Stimulated activated CD4-positive, alpha-beta T cell treated with anti-CD3 and anti-CD28 coated beads, Interleukin-4, amount 100 ng/mL, for 24 hours (primary cell): ENCODE measurements around the gene PML.
"Not testable (repeated sequence)": the region's sequence is repeated elsewhere in the genome, so short reads cannot be mapped to it uniquely, and the experiment has no call there.

ENCODE experiments used
- DNase-seq: peaks from one replicate; pipeline ENCODE4 v3.0.0-alpha.2; 2020

The PML gene

DNA sequence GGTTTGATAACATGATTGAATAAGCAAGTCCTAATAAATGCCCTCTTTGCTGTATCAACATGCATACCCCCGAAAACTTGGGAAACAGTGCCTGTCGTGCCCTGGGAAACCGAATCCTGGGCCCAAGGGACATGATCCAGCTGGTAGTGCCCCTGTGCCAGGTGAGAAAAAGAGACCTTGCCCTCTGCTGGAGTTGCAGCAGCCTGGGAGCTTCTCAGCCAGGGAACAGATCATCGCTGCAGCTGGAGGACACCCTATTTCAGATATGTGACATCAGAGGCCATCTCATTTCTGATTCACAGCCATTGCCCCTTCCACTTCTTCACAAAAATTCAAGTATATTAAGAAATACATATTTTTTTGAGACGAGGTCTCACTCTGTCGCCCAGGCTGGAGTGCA lies 34.7 kb upstream of the PML start:
- no peak for DNase-seq

DNA sequence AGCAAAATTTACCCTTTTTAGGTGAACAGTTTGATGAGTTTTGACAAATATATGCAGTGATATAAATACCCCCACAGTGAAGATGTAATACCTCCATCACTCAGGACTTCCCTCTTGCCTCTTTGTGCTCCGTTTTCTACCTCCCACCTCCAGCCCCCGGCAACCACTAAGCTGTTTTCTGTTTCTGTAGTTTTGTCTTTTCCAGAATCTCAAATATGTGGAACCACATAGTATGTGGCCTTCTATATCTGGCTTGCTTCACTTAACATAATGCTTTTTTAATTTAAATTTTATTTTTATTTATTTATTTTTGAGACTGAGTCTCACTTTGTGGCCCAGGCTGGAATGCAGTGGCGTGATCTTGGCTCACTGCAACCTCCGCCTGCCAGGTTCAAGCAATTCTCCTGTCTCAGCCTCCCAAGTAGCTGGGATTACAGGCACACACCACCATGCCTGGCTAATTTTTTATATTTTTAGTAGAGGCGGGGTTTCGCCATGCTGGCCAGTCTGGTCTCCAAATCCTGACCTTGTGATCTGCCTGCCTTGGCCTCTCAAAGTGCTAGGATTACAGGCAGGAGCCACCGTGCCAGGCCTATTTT lies 33.9 kb upstream of the PML start:
- not testable (repeated sequence) for DNase-seq

DNA sequence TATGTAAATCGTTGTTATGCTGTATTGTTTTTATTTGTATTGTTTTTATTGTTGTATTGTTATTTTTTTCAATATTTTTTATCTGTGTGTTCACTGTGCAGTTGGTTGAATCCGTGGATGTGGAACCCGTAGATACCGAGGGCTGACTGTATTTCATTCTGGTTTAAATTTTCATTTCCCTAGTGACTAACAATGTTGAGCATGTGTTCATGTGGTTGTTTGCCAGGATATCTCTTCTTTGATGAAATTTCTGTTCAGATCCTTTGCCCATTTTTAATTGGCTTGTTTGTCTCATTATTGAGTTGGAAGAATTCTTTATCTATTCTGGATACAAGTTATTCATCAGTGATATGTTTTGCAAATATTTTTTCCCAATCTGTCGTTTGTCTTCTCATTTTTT lies 32.1 kb upstream of the PML start:
- DNase-seq = no peak

DNA sequence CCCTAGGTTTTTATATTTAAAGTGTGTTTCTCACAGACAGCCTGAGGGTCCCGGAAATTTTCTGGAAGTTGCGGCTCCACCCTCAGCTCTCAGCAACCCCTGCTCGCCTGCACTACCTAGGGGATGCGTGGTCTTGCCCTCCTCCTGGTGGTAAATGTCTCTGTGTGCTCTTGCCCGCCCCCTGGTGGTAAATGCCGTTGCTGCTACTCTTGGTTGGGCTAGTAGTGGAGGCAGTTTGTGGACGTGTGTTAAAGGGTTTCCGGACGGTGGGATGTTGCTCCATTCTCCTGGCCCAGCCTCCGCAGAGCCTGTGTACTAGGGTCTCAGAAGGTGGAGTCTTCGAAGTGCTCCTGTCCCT lies 29.8 kb upstream of the PML start:
- peak; percentile 88 for DNase-seq

DNA sequence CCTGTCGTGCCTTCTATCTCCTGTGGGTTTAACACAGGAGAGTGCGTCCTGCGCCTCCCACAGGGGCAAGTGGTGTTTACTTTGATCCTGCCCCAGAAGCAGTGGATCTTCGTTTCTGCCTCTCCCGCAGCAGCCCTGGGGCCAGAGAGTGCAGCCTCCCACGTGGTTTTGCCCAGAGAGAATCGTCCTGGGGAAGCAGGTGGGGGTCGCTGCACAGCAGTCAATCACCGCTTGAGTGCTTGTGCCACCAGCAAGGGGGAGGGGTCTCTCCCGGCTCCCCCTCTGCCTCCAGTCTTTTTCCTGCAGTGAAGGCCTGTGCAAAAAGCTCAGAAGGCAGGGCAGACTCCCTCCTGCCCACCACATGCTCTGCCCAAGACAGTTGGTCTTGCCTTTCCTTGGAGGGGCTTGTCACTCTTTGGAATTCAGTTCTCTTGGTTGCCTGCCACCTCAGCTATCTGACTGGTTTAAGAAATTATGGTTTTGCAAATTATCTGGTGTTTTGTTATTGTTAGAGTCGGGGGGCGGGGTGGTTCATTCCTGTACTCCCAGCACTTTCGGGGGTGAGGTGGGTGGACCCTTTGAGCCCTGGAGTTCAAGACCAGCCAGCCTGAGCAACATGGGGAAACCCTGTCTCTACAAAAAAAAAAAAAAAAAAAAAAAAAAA lies 29.3 kb upstream of the PML start:
- DNase-seq = peak; percentile 74

DNA sequence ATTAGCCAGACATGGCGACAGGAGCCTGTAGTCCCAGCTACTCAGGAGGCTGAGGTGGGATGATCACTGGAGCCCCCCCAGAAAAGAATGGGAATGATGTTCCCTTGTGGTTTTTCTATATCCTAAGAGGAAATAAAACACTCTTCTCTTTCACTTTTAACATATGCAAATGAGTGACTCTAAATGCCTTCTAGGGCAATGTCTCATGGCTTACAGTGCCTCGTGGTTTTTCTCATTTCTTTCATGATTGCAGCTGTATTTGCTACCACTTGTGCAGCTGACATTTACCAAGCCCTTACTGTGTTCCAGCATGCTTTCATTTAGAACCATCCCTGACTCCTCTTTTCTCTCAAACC lies 28.8 kb upstream of the PML start:
- peak; percentile 42 for DNase-seq

DNA sequence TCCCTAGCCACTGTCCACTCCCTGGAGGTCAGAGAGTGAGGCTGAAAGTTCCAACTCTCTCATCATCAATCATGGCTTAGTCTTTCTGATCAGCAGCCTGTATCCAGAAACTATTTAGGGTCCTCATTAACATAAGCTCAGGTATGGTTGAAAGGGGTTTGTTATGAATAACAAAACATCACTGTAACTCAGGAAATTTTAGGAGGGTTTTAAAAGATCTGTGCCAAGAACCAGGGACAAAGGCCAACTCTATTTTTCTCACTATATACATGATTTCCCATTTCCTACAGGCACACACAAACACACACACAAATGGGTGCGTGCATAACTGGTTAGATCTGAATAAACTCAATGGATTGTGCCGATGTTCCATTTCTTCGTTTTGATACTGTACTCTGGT lies 26.1 kb upstream of the PML start:
- no peak for DNase-seq

DNA sequence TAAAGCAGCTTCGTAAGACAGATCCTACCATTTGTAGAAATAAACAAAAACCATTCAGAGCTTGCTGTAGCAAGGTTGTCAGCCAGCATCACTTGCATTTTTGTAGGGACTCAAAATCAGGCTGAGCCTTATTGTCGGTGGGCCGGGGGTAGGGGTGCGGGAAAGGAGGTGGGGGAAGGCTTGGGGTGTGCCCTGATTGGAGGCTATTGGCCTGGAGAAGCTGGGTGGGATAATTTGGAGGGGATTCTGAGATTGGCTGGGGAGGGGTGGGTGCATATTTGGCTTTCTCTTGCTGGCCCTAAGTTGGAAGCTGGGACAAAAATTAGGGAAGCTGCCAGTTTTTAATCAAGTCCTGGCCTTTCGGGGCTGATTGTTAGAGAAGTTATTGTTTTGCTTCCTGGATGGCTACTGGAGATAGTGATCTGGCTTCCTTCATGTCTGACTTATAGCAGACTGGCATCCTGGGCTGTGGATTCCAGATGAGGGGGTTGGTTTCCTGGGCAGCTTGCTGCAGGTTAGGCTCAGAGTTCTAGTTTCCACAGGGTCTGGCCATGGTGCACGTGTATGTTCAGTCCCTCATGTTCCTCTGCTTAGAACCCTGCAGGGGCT lies 25.3 kb upstream of the PML start:
- no peak for DNase-seq

DNA sequence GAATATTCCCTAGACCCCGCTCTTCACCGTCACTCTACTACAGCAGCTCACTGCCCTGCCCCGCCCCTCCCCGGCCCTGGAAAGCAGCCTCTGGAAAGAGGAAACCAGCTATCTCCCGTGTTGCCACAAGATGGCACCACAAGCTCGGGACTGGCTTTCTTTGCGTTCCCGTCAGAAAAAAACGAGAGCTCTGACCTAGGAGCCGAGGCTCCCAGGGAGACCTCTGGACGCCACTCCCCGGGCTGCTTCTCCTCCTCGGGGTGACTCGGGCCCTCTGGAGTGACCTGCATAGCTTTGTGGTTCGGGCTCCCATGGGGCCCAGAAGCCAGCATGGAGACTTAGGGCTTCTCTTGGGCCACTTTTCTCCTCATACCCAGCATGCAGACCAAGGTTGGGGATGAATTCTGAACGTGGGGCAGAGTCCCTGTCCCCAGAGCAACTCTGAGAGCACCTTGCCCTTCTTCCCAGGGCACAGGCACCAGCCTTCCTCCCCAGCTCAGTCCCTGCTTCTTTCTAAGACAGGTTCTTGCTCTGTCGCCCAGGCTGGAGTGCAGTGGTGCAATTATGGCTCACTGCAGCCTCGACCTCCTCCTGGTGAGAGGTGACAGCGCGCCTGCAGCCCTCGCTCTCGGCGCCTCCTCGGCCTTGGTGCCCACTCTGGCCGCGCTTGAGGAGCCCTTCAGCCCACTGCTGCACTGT lies 21.4 kb upstream of the PML start:
- peak; percentile 85 for DNase-seq

DNA sequence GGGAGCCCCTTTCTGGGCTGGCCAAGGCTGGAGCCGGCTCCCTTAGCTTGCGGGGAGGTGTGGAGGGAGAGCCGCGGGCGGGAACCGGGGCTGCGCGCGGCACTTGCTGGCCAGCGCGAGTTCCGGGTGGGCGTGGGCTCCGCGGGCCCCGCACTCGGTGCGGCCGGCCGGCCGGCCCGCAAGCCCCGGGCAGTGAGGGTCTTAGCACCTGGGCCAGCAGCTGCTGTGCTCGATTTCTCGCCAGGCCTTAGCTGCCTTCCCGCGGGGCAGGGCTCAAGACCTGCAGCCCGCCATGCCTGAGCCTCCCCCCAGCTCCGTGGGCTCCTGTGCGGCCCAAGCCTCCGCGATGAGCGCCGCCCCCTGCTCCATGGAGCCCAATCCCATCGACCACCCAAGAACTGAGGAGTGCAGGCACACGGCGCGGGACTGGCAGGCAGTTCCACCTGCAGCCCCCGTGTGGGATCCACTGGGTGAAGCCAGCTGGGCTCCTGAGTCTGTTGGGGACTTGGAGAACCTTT lies 20.8 kb upstream of the PML start:
- DNase-seq = not testable (repeated sequence)

DNA sequence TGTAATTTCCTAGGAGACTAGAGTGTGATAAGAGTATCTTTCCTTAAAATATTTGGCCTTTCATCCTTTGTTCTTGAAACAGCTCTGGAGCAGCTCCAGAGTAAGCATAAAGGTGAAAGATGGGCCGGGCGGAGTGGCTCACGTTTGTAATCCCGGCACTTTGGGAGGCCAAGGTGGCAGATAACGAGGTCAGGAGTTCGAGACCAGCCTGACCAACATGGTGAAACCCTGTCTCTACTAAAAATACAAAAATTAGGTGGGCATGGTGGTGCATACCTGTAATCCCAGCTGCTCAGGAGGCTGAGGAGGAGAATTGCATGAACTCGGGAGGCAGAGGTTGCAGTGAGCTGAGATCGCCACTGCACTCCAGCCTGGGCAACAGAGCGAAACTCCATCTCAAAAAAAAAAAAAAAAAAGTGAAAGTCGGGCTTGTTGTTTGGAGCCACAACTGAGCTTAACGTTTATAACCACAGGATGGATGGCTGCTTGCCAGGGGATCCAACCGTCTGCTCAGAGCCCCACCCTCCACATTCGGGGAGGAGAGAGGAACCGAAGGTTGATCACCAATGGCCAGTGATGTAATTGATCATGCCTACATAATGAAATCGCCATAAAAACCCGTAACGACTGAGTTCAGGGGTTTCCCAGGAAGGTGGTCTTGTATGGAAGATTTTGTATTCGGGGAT lies 18.9 kb upstream of the PML start:
- DNase-seq = peak; percentile 26

DNA sequence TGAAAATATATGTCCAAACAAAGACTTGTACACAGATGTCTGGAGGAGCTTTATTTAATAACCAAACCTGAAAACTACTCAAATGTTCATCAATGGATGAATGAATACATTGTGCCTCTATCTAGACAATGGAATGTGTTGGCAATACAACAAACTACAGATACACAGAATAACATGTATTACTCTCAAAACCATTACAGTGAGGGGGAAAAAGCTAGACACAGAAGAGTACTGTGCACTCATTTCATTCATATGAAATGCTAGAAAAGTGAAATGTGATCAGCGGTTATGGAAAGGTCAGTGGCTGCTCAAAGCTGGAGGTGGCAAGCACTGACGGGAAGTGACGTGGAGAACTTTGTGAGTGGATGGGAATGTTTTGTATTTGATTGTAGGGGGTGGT lies 15.6 kb upstream of the PML start:
- no peak for DNase-seq

DNA sequence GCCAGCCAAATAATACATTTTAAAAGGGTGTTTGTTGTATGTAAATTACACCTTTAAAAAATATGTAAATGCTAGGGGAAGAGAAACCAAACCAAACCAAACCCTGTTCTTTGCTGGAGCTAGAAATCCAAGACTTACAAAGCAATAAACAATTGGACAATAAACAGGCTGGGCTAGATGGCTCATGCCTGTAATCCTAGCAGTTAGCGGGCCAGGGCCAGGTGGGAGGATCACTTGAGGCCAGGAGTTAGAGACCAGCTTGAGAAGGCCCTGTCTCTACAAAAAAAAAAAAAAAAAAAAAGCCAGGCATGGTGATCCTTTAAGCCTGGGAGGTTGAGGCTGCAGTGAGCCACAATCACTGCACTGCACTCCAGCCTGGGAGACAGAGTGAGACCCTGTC lies 14.9 kb upstream of the PML start:
- no peak for DNase-seq

DNA sequence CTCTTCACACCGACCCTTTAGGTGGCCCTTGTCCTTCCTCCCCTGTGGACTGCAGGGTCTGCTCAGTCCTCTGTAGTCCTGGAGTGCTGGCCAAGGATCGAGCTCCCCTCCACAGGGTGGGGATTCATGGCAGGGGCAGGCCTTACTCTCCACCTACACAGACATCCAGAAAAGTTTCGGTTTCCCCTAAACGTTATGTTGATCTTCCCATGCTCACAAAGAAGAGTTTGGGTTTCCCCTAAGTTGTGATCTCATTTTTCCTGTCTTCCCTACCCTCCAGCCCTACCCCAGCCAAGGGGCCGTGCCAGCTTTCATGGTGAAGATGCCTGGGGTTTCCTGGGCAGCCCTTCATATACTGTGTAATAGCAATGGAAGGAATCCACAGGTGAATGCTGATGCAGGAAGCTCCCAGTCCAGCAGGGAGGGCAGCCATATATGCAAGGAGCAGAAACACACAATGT lies 12.7 kb upstream of the PML start:
- DNase-seq = no peak

DNA sequence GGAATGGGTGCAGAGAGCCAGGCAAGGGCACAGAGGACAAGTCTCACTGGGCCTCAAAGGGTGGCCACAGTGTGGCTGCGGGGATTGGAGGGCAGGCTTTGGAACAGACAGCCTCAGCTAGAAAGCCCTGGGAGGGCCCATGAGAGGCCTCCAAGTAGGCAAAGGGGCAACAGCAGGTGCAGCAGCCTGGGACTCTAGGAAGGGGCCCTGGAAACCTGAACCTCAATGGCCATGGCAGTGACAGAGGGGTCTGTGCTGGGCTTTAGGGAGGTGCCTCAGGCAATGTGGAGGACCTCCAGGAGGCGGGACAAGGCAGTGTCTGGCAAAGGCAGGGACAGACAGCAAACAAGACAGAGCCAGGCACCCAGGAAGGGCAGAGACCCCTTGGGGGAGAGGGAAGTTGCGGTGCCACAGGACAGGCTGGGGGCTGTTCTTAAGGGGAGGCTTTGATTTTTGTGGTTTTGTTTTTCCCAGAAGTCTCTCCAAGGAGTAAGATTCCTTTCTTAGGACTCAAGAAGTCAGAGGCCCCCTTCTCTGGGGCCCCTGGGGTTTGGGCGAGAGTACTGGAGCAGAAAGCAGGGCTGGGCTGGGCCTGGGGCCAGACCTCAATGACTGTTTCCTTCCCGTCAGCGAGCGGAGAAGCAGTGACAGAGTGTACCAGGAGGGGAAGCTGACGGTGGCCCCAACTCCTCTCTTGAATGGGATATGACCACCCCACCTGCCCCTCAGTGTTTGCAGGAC lies 12.1 kb upstream of the PML start:
- DNase-seq = peak; percentile 27

DNA sequence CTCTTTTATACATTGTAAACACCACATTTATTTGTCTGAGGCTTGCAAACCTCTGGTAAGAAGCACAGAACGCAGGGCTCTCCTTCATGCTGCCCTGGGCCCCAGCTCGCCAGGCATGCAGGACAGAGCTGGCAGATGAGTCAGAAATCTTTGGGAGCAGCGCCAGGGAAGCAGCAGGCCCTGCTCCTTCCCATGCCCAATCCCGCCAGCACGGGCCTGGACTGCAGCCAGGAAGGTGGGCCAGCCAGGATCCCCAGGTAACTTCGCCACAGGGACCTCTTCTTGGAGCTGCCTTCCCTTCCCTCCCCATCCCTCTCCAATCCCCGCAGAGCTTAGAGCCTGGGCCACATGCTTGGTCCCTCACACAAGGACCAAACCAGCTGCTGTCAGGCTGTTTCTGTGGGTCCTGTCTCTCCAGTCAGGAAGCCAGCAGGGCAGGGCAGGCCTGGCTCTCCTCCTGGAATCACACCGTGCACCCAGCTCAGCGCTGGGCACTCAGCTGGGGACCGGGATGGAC lies 11.2 kb upstream of the PML start:
- DNase-seq = no peak

DNA sequence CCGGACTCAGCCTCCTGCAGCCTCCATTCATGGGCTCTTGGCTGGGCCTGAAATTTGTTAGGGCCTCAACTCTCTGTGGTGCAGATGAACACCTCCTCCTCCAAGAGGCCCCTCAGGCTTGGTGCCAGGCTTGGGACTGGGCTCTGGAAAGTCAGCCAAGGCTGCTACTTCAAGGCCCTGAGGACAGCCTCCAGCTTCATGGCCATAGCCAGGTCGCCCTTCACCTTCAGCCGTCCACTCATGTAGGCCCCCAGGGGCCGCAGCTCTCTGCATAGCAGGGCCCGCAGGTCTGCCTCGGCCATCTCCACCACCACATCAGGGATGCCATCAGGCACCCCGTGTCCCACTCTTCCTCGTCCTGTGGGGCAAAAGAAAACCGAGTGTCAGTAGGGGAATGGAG lies 10.7 kb upstream of the PML start:
- no peak for DNase-seq

DNA sequence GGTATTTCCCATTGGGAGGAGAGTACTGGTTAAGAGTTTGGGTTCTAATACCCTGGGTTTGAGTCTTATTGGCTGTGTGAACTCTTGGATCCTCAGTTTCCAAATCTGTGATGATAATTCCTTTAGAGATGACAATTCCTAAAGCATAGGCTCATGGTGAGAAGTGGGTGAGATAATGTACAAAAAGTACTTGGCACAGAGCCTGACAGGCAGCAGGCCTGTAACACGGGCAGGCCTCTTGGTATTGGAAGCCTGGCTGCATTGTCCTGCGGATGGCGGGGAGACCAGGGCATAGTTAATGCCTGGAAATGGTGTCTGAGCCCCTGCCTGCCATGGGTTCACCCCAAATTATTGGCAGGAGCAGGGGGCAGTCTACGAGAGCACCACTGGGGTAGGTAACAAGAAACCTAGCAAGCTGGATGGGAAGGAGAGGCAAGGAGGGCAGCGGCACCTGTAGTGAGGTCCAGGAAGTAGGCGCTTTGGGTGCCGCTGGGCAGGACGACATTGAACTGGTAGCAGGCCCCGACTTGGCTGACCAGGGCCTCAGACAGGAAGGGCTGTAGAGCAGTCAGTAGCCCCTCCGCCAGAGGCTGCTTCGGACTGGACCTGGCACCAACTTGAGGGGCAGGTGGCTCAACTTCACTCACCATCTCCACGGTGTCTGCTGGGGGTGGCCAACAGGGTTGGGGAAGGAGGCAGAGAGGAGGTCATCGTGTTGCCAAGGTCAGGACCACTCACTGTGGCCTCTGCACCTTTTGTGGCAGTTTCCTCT lies 10.1 kb upstream of the PML start:
- no peak for DNase-seq

DNA sequence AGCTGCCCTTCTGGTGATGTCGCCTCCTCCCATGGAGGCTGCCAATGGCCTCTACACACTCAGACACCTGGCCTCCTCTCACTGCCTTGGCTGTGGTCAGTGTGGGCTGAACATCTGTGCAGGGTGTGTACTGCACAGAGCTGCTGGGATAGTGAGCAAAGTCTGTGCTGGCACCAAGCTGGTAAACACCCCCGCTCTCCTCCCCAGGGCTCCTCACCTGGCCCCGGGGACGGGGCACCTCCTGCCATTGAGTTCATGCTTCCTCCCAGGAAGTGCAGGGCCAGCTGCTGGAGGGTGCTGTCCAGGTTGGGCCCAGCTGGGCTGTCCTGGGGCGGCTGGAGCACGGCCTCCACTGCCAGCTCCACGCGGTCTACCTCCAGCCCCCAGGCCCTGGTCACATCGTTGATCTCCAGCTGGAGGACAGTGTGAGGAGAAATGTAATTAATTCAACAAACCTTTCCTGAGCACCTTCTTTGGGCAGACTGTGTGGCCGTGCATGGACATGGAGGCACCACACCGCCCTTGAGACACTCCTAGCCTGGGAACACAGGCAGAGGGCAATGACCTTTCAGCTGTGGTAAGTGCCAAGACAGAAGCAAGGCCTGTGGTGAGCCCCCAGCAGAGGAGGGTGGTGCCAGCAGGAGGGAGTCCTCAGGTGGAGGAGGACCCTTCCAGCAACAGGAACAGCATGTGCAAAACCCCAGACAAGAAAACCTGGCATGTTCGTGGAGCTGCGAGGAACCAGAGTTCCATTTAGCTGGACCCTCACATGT lies 9.2 kb upstream of the PML start:
- DNase-seq = no peak

DNA sequence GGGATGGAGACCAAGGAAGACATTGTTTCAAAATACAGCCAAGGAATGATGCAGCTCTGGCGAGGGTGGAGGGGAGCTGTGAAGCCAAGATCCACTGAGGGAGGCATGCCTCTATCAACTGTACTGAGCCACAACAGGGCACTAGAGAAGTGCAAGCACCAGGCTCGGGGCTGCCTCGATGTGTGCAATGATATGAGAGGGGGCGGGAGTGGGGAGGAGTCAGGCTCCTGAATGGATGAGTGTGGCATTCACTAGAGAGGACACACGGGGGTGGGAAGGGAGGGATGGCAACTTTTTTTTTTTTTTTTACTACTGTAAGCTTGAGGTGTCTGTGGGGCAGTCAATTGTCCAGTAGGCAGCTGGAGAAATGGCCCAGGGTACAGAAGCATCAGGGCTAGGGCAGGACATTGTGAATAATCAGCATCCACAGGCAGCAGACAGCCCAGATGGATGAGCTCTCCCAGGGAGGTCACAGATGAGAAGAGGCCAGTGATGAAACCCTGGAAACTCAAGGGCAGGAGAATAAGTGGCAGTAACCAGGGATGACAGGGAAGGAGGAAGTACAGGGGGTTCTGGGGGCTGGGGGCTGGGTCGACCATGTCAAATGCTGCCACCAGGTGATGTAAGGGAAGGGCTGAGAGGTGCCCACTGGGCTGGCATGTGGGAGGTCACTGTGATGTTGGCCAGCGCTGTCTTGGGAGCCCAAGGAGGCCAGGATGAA lies 8.3 kb upstream of the PML start:
- DNase-seq = no peak
